IPS DF 19.7 (cell line): Measurements from ENCODE around the gene ZBTB22.

ENCODE experiments used
- DNase-seq: peaks from one replicate; pipeline ENCODE4 v3.0.0-alpha.2; 2013; ENCODE audit warnings: low read depth, low spot score

ZBTB22 gene

GRCh38 chr6:33330736-33331135, 13.2 kb upstream of the ZBTB22 start:
- DNase-seq: no peak

DNA sequence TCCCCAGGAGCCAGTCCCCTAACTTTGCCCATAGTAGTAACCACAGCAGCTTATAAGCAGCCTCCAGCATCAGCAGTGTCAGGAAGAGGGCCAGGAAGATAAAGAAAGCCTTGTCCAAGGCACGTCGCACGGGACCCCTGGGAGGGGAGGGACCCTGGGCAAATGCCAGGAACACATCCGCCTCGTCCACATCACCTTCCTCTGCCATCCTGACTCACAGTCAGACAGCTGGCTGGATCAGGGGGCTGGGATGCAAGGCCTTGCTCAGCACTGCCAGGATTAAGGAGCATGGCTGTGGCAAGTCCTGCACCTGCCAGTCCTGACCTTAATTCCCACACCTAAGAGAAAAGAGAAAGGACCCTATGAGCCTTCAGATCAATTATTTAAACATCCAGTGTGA, 11.5 kb upstream of the ZBTB22 start:
- DNase-seq: no peak

DNA sequence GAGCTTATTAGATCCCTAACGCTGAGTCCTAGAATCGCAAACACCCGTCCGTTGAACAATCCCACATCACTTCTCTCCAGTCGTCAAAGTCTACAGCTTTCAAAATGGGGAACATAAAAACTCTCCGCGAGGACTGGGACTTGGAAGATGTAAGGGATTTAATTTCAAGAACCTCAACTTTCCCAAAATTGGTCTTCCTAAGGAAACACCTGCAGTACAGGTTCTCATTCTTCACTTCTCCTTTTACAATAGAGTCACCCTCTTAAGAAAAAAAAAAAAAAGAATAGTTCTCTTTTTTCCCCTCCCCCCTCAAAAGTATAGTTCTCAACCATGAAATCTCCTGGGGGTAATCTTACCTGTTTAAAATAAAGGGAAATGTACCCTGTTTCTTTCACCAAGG, 6.6 kb upstream of the ZBTB22 start:
- no peak for DNase-seq

GRCh38 chr6:33323623-33323948, 6.0 kb upstream of the ZBTB22 start:
- DNase-seq: no peak

- DNase-seq: no peak
Measured at GRCh38 chr6:33321227-33321626, 3.7 kb upstream of the ZBTB22 start.

DNA sequence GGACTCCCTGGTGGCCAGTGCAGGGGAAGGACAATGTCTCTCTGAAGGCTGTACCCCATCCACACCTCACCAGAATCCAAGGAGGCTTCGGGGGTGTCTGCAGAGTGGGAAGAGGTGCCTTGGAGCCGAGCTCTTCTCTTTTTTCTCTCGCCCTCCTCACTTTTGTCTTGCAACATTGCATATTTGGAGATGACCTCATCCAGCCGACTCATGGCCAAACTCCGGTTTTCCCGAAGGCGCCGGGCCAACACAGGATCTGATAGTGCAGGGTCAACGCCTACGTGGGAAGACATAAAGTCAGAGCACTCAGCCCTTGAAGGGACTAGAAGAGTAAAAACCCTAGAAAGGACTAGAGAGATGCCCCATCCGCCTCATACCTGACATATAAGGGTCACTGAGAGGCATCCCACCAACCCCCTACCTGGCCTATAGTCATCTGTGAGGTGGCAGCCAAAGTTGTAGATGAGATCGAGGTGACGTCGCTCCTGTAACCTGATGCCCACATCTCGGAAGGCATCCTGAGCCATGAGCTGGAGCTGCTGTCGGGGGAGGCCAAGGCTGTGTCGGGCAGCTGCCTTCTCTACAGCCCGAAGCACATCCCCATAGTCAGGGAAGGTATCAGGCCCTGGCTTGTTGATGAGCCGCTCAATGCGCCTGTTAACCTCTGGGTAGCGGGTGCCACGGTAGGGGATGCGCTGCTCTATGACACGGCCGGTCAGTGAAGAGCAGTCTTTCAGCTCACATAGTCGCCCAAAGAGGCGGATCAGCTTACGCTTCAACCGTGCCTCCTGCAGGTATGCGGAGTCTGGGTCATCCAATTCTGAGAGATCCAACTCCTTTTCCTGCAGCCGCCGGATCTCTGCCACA, 3.0 kb upstream of the ZBTB22 start:
- DNase-seq: no peak

- no peak for DNase-seq
Measured at GRCh38 chr6:33319939-33320314, 2.4 kb upstream of the ZBTB22 start.

DNA sequence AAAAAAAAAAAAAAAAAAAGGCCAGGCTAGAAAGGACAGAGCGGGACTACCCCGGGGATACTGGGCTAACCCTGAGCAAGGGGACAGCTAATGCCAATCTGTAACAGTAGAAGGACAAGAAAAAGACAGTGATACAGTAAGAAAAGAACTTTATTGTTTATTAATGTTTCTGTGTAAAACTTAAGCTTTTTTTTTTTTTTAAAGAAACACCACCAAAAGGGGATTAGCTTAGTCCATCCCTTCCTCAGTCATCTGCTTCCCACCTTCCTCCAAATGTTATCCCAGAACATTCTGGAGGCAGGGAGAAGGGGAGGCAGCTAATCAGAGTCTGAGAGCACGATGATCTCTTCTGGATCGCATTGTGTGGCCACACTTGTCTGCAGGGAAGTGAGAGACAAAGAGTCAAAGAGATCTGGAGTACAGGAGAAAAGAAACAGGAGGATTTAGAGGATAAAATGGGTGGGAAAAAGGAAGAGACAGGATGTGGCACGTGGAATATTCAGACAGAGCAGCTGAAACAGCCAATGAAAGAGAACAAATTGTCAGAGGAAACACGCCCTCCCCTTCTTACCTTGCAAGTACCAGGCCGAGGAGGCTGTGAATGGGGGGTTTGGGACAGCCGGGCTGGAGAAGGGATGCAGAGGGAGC, 1.0 kb upstream of the ZBTB22 start:
- DNase-seq: no peak

DNA sequence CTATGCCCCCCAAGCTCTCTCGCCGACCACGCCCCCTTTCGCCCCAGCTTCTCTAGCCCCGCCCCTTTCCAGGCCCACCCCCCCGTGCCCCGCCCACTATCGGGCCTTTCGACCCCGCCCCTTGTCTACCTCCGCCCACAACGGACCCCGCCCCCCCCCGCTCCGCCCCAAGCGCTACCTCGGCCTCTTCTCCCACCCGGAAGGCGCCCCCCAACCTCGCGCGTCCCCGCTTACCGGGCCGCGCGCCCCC, 200 bp downstream of the ZBTB22 start:
- DNase-seq: no peak

GRCh38 chr6:33316603-33317418, 733 bp downstream of the ZBTB22 start:
- DNase-seq: no peak

DNA sequence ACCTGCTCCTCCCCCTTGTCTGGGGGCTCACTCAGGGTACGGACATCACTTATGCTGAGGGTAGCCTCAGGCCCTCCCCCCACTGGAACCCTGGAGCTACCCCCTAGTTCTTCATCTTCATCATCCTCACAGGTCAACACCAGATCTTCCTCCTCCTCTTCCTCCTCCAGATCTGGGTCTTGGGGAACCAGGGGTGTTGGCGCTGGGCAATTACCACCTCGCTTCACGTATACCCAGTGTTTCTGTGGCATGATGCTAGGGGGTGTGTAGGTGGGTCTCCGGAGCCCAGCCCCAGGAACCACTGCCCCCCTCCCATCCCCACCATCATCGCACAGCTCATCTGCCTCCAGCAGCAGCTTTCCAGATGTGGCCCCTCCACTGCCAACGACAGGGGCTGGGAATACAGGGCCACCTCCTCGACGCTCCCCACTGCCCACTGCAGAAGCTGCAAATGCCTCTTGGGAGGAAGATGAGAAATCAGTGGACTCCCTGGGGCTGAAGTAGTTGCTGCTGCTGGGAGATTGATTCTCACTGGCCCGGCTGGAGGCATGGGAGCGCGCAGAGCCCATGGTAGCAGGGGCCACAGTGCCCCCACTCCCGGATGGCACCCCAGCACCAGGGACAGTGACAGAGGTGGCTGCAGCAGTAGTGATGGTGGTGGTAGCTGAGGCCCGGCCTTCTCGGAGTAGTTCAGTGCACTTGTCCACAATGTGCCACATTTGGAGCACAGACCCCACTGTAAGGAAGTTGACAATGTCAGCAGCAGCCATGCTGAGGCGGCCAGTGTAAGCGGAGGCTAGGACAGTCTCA, 1.5 kb downstream of the ZBTB22 start:
- DNase-seq: no peak

DNA sequence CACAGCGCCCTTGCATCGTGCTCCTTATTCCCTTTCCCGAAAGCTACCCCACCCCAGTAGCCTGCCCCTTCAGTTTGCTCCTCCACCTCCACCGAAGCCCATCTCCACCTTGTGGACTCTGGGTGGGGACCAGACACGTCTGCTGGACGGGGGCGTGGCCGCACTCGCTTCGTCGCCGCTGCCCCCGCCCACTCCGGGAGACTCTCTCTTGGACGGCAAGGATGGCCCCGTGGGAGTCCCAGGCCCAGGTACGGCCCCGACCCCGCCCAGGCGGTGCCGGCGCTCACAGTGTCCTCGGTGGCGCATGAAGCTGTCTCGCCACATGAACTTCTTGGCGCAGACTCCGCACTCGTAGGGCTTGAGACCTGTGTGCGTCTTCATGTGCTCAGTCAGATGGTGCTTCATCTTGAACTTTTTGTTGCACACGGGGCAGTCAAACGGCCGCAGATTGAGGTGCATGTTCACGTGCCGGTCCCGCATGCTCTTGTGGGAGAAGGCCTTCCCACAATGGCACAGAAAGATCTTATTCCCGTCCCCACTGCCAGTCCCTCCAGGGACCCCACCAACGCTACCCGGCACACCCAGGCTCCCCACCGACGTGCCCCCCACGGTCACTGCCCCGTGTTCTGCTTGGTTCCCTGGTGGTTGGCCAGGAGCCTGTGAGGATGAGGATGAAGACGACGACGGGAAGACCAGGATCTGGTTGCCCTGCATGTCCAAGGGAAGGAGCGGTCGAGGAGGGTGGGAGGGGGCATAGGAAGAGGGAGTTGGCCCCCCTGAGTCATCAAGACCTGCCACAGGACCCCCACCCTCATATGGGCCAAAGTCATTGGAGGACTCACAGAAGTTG, 2.4 kb downstream of the ZBTB22 start:
- no peak for DNase-seq

DNA sequence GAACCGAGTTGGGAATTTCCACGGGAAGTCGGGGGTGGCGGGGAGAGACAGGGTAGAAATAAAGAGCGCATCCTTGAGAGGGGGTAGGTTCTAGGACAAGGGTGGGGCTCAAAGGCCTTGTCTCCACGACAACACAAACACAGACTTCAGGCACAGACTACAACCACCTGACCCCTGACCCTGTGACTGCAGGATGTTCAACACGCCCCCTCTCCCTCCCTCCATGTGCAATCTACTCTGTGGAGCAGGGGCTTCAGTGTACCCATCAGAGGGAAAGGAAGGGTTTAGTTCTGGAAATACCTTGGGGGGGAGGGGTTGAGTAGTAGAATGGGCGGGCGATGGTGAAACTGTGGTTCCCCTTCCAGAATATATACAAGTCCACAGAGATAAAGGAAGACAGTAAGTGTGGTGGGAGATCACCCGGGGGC, 3.0 kb downstream of the ZBTB22 start:
- no peak for DNase-seq

GRCh38 chr6:33313709-33314514, 3.6 kb downstream of the ZBTB22 start, which contains the start of gene TAPBP:
TSS of gene TAPBP (minus strand) at chr6:33314078. CDS start at chr6:33314041, 37 bp downstream.
- no peak for DNase-seq

DNA sequence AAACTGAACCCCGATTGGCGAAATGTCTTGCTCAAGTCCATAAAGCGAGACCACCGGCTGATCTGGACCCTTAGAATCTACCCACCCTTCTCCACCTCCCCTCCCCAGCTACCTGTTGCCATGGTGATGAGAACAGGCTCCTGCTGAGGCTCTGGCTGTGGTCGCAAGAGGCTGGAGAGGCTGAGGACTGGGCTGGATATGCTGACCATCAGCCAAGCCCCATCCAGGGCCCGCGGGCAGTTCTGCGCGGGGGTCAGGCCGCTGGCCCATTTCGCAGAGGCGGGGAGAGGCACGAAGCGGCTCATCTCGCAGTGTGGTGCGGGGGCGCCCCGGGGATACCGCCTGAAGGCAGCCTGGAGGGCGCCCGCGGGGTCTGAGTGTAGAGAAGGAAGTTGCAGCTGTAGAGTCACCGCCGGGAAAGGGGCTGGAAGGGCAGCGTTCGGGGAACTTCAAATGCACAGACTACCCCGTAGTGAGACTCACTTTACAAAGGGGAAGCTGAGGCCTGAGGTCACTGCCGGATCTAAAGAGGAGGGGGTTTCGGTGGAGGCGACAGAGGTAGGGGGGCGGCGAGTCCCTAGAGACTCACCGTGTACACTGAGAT, 4.3 kb downstream of the ZBTB22 start:
- DNase-seq: no peak

DNA sequence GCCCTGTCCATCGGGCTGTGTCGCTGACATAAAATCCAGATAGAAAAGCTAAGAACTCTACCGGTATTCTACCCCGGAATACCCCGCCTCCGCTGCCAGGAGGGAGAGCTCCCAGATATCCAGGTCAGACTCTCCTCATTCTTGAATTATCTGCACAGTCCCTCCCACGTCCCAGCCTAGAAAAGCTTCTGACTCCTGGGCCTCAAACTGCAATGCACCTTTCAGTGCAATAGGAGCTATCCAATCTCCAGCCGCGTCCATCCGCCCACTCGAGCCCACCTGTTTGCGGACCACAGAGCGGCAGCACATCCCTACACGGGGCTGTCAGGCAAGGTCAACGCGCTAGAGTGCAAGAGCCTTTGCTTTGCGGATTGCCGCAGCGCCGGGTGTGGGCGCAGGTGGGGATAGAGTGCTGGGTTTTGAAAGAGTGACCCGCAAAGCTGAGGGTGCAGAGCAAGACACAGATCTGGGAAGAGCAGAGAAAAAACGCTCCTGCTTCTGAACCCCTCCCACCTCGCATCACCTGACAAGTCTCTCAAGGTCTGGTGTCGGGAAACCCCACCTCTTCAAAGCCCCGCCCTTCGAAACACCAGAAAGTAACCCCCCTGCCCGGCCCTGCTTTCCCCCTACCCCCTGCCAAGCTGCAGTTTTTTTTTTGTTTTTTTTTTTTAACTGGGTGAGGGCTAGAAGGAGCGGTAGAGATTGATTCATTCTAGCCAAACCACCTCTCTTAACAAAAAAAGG, 5.0 kb downstream of the ZBTB22 start:
- DNase-seq: no peak

DNA sequence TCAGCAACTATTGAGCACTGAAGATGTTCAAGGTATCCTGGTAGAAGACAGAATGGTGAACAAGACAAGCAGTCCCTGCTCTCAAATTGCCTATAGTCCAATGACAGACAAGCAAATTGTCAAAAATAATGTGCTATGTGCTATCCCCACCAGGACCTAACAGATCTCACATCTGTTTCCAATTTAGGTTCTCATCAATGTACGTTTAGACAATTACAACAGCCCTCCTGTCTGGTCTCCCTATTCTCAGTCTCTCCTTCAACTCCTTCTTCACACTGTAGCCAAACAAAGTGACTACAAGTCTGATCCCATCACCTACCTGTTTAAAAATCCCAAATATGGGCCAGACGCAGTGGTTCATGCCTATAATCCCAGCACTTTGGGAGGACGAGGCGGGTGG, 11.2 kb downstream of the ZBTB22 start:
- DNase-seq: no peak

DNA sequence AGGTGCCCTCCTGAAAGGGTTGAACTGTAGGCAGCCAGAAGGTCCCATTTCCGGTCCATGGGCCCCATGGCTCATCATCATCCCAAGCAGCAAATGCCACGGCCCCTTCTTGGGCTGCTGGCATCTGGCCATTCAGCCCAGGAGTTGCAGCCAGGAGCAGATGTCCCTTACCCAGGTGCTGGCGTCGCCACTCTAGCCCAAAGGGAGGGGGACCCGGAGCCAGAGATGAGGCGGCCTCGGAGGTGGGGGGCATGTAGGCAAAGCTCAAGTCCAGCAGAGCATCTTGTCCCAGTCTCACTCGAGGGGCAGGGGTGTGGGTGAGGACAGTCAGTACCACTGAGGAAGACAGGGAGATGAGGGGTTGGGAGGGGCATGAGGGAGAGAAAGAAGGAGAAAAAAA, 12.5 kb downstream of the ZBTB22 start:
- no peak for DNase-seq

DNA sequence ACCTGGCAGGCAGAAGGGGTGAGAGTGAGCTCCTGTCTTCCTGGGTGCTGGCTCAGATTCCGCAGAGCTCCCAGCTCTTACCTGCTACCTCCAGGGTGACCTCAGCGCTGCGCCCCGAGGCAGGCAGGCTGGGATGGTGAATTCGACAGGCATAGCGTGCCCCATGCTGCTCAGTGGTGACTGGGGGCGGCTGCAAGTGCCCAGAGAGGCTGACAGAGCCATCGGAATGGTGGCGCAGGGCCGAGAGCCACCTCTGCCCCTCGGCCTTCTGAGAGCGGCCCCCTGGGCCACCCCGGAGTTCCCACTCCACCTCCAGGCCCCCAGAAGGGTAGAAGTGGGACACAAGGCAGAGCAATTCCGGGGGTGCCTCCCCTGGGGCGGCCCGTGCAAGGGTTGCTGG, 13.3 kb downstream of the ZBTB22 start:
- no peak for DNase-seq
